K562 (cell line): ENCODE measurements around the gene SLC25A33. TPM values are rescaled to one million over a fixed set of nuclear protein-coding genes. Genes with fewer than 3 reads are reported as not detected.

Experiments used
- ARID4B ChIP-seq: sonication (generic); formaldehyde crosslinking; IDR thresholded peaks from 2 replicates; pipeline ENCODE4 v1.8.0; 2022; ENCODE audit warnings: mild to moderate bottlenecking, missing genetic modification reagents
- E2F8 ChIP-seq: fragments of 450-650 bp; IDR thresholded peaks from 2 replicates; pipeline ENCODE4 v1.7.1; 2018; ENCODE audit warnings: mild to moderate bottlenecking, low read depth; ENCODE audit not compliant: partially characterized antibody
- HMBOX1 ChIP-seq: sonication (generic); IDR thresholded peaks from 2 replicates; pipeline ENCODE4 v1.6.1; 2016
- MCM5 ChIP-seq: fragments of 450-650 bp; IDR thresholded peaks from 2 replicates; pipeline ENCODE4 v1.6.1; 2016; ENCODE audit warnings: low read depth
- MXI1 ChIP-seq: IDR thresholded peaks from 2 replicates; pipeline ENCODE4 v1.6.1; 2011; ENCODE audit warnings: low read depth, mild to moderate bottlenecking, improper control_type of control experiment, low read length
- TRIM28 ChIP-seq: fragments of 450-650 bp; IDR thresholded peaks from 2 replicates; pipeline ENCODE4 v1.6.1; 2017
- YY1 ChIP-seq, 3 experiments: IDR thresholded peaks; 2 replicates each; pipeline ENCODE4 v1.6.1; 2011; ENCODE audit warnings: low read length in 2 of 3, mild to moderate bottlenecking in 2 of 3, moderate library complexity in 2 of 3, borderline replicate concordance in 1 of 3, control low read depth in 1 of 3, low read depth in 1 of 3; ENCODE audit not compliant: insufficient read depth in 3 of 3, insufficient replicate concordance in 2 of 3, control insufficient read depth in 1 of 3, insufficient read length in 1 of 3; ENCODE audit errors: extremely low read depth in 1 of 3
- ZBTB9 ChIP-seq: fragments of 450-650 bp; formaldehyde crosslinking; IDR thresholded peaks from 2 replicates; pipeline ENCODE4 v1.4.0; 2020; ENCODE audit warnings: mild to moderate bottlenecking, moderate library complexity
- ZNF24 ChIP-seq: fragments of 450-650 bp; IDR thresholded peaks from 2 replicates; pipeline ENCODE4 v1.6.1; 2016
- polyA plus RNA-seq, 8 experiments: library from polyadenylated mRNA; depleted of rRNA in 4 of 8; stranded (reverse) in 5 of 8; unstranded in 3 of 8; fragments of >200 nt; fragmentation: Nextera tagmentation in 2 of 8; fragmentation: Illumina TruSeq in 1 of 8; extraction: Ambion mirVana in 2 of 8; extraction: Trizol in 1 of 8; gene quantifications; 2 replicates each; pipeline versions ENCODE4 v1.2.1 to v1.2.3, GENCODE V29; 2011 to 2014; ENCODE audit warnings: inconsistent platforms in 1 of 8, missing spikeins in 1 of 8
- total RNA-seq, 7 experiments: library from RNA; depleted of rRNA in 6 of 7; stranded (reverse); fragments of >200 nt in 6 of 7; fragmentation: Illumina TruSeq in 2 of 7; extraction: Trizol in 2 of 7; gene quantifications; 2 replicates each; pipeline versions ENCODE4 v1.2.1 to v1.2.3, GENCODE V29; 2011 to 2021; ENCODE audit warnings: low replicate concordance in 1 of 7
- TF ChIP-seq, protein P1 (sequence below): conservative IDR thresholded peaks from 2 replicates; pipeline ENCODE4 v1.6.1; 2011; ENCODE audit warnings: low read depth, mild to moderate bottlenecking, low read length; ENCODE audit not compliant: control insufficient read depth
- TF ChIP-seq, protein P2 (sequence below): fragments of 450-650 bp; IDR thresholded peaks from 2 replicates; pipeline ENCODE4 v1.6.1; 2017; ENCODE audit warnings: antibody characterized with exemption

Gene SLC25A33
- total and polyA plus RNA-seq, 9 of the 15 experiments (the other 6 are each of a cell fraction or from before 2014, with no cell fraction given): 3.2 to 23.5 (median 17.5) TPM

GRCh38 chr1:9593492-9594465 is 54.5 kb downstream of the SLC25A33 start (continued):
- TF ChIP-seq, protein P1, sequence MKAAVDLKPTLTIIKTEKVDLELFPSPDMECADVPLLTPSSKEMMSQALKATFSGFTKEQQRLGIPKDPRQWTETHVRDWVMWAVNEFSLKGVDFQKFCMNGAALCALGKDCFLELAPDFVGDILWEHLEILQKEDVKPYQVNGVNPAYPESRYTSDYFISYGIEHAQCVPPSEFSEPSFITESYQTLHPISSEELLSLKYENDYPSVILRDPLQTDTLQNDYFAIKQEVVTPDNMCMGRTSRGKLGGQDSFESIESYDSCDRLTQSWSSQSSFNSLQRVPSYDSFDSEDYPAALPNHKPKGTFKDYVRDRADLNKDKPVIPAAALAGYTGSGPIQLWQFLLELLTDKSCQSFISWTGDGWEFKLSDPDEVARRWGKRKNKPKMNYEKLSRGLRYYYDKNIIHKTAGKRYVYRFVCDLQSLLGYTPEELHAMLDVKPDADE: peak; percentile 23; the same call in 1 of the 2 replicates
- TF ChIP-seq TRIM28 (no peak), MXI1 (peak; percentile 65; the same call in 1 of the 2 replicates), ZBTB9 (CRISPR knock-in tag) (0 out of 2 replicates have a peak, but pooled peaks have one; percentile 13), YY1 (IDR thresholded peaks at IDR 0.05; ENCODE audit: borderline replicate concordance in 1 of 3, control insufficient read depth in 1 of 3, extremely low read depth in 1 of 3, insufficient read depth in 3 of 3, insufficient read length in 1 of 3, insufficient replicate concordance in 2 of 3, low read depth in 1 of 3, low read length in 2 of 3) (peak in 2 of 3 experiments; percentile 35 to 67), ZNF24 (peak; percentile 31; the same call in 1 of the 2 replicates), MCM5 (no peak), ARID4B (CRISPR knock-in tag) (peak; percentile 43; the same call in 1 of the 2 replicates), E2F8 (no peak), HMBOX1 (peak; percentile 30; the same call in 1 of the 2 replicates)
- TF ChIP-seq, protein P2, sequence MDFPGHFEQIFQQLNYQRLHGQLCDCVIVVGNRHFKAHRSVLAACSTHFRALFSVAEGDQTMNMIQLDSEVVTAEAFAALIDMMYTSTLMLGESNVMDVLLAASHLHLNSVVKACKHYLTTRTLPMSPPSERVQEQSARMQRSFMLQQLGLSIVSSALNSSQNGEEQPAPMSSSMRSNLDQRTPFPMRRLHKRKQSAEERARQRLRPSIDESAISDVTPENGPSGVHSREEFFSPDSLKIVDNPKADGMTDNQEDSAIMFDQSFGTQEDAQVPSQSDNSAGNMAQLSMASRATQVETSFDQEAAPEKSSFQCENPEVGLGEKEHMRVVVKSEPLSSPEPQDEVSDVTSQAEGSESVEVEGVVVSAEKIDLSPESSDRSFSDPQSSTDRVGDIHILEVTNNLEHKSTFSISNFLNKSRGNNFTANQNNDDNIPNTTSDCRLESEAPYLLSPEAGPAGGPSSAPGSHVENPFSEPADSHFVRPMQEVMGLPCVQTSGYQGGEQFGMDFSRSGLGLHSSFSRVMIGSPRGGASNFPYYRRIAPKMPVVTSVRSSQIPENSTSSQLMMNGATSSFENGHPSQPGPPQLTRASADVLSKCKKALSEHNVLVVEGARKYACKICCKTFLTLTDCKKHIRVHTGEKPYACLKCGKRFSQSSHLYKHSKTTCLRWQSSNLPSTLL: no peak
